Measurements from ENCODE around the gene ZDHHC17. TPM values are rescaled to one million over a fixed set of nuclear protein-coding genes. Genes with fewer than 3 reads are reported as not detected.

The ZDHHC17 gene
- total and polyA plus RNA-seq, 2 of the 13 experiments (the other 11 are each of a cell fraction or from before 2014, with no cell fraction given), result 36.7 to 38.5 TPM

- TF ChIP-seq STAG1 (CRISPR knock-in tag; IDR thresholded peaks at IDR 0.05) (no peak), BCLAF1 (IDR thresholded peaks at IDR 0.05) (no peak), ESRRA (CRISPR knock-in tag; IDR thresholded peaks at IDR 0.05; ENCODE audit: low read depth) (no peak), KDM3A (CRISPR knock-in tag; IDR thresholded peaks at IDR 0.05; ENCODE audit: low read depth) (no peak), REXO4 (CRISPR knock-in tag; IDR thresholded peaks at IDR 0.05; ENCODE audit: borderline replicate concordance) (no peak), MEIS2 (CRISPR knock-in tag; IDR thresholded peaks at IDR 0.05) (no peak)
These were observed 91.4 kb downstream of the ZDHHC17 start (continued) for GRCh38 chr12:76855271-76855670.

- Histone ChIP-seq H3K4me2 (ENCODE audit: low read depth, low read length) (no peak overlapping the region), H4K20me1 (ENCODE audit: insufficient read depth, low read length) (no peaks in the 10 kb centered on the region), H3K4me1 (ENCODE audit: insufficient read depth, low read length) (no peaks in the 10 kb centered on the region), H2AFZ (ENCODE audit: low read length) (no peak overlapping the region), H3K79me2 (ENCODE audit: insufficient read depth, low read length) (no peaks in the 10 kb centered on the region), H3K9ac (ENCODE audit: insufficient read depth, low read depth, low read length) (no peak overlapping the region), H3K27me3 (ENCODE audit: control insufficient read depth in 1 of 2, insufficient read depth in 2 of 2, low read length in 2 of 2) (no peaks in the 10 kb centered on the region), H3K4me3 (replicated peaks in 1 of 3; ENCODE audit: insufficient read depth in 1 of 3, low read depth in 2 of 3, low read length in 3 of 3) (no peak overlapping the region), H3K9me3 (ENCODE audit: low read length) (no peaks in the 10 kb centered on the region), H3K27ac (ENCODE audit: extremely low read length, insufficient read depth, low read length) (no peak overlapping the region), H3K36me3 (replicated peaks in 1 of 2; ENCODE audit: control insufficient read depth in 1 of 2, insufficient read depth in 2 of 2, low read length in 2 of 2) (no peaks in the 10 kb centered on the region)
- in situ Hi-C loops (cut with HindIII; ENCODE audit: extremely low pct_ligation_motif_present, low pct_unique_long_range_greater_than_20kb) (no loop called here), intact Hi-C loops (cut with micrococcal nuclease; ENCODE audit: unreplicated experiment) (no loop called here)
- ChIA-PET CTCF (ENCODE audit: low intra/inter-chr PET ratio, low total read pairs) (no interaction called here), POLR2A (no interaction called here)
- BruUV-seq (replicated peaks), result no TSS peak
- ATAC-seq, result no peak
- 100% methylated on average over 1 of the region's 1 CpG for whole genome bisulfite sequencing (ENCODE audit: low lambda C conversion rate)
- no peak for FAIRE-seq
- DNase-seq (ENCODE audit: low spot score), result no peak
- TF ChIP-seq ARNT2 (CRISPR knock-in tag; IDR thresholded peaks at IDR 0.05; ENCODE audit: low read depth) (no peak), HDAC6 (IDR thresholded peaks at IDR 0.05; ENCODE audit: low read depth, low read length) (no peak), ELF3 (CRISPR knock-in tag; IDR thresholded peaks at IDR 0.05) (no peak), ZNF713 (CRISPR knock-in tag; IDR thresholded peaks at IDR 0.05) (no peak), FOXA3 (CRISPR knock-in tag; IDR thresholded peaks at IDR 0.05) (no peak), ADNP (CRISPR knock-in tag; IDR thresholded peaks at IDR 0.05) (no peak)
- TF ChIP-seq, protein P1, sequence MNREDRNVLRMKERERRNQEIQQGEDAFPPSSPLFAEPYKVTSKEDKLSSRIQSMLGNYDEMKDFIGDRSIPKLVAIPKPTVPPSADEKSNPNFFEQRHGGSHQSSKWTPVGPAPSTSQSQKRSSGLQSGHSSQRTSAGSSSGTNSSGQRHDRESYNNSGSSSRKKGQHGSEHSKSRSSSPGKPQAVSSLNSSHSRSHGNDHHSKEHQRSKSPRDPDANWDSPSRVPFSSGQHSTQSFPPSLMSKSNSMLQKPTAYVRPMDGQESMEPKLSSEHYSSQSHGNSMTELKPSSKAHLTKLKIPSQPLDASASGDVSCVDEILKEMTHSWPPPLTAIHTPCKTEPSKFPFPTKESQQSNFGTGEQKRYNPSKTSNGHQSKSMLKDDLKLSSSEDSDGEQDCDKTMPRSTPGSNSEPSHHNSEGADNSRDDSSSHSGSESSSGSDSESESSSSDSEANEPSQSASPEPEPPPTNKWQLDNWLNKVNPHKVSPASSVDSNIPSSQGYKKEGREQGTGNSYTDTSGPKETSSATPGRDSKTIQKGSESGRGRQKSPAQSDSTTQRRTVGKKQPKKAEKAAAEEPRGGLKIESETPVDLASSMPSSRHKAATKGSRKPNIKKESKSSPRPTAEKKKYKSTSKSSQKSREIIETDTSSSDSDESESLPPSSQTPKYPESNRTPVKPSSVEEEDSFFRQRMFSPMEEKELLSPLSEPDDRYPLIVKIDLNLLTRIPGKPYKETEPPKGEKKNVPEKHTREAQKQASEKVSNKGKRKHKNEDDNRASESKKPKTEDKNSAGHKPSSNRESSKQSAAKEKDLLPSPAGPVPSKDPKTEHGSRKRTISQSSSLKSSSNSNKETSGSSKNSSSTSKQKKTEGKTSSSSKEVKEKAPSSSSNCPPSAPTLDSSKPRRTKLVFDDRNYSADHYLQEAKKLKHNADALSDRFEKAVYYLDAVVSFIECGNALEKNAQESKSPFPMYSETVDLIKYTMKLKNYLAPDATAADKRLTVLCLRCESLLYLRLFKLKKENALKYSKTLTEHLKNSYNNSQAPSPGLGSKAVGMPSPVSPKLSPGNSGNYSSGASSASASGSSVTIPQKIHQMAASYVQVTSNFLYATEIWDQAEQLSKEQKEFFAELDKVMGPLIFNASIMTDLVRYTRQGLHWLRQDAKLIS (CRISPR knock-in tag; IDR thresholded peaks at IDR 0.05), result no peak
These were observed 92.2 kb downstream of the ZDHHC17 start for GRCh38 chr12:76856018-76856644.

All from HepG2 (cell line).